ENCODE data around the gene HABP2.

Gene HABP2

GRCh38 chr10:113552701-113553100 is at the start of gene HABP2:
TSS of gene HABP2 (plus strand) at chr10:113553053. CDS start at chr10:113553122, 69 bp downstream.
- no peak for DNase-seq (ENCODE audit: low read depth in 2 of 2)

GRCh38 chr10:113503930-113504329 is 48.9 kb upstream of the HABP2 start:
- no peak for DNase-seq (ENCODE audit: low read depth in 2 of 2)

GRCh38 chr10:113504423-113504822 is 48.4 kb upstream of the HABP2 start:
- DNase-seq (ENCODE audit: low read depth in 2 of 2), result no peak

- no peak for DNase-seq (ENCODE audit: low read depth in 2 of 2)
Measured at GRCh38 chr10:113506476-113506875, 46.4 kb upstream of the HABP2 start.

- DNase-seq (ENCODE audit: low read depth in 2 of 2), result no peak
Measured at GRCh38 chr10:113511419-113511818, 41.4 kb upstream of the HABP2 start.

- no peak for DNase-seq (ENCODE audit: low read depth in 2 of 2)
Measured at GRCh38 chr10:113515161-113515560, 37.7 kb upstream of the HABP2 start.

- DNase-seq (ENCODE audit: low read depth in 2 of 2), result no peak
Measured at GRCh38 chr10:113515601-113516000, 37.3 kb upstream of the HABP2 start.

GRCh38 chr10:113516061-113516460 is 36.8 kb upstream of the HABP2 start:
- no peak for DNase-seq (ENCODE audit: low read depth in 2 of 2)

GRCh38 chr10:113517165-113517900 is 35.5 kb upstream of the HABP2 start:
- no peak for DNase-seq (ENCODE audit: low read depth in 2 of 2)

- no peak for DNase-seq (ENCODE audit: low read depth in 2 of 2)
Measured at GRCh38 chr10:113517901-113518260, 35.0 kb upstream of the HABP2 start.

GRCh38 chr10:113518415-113518814 is 34.4 kb upstream of the HABP2 start:
- no peak for DNase-seq (ENCODE audit: low read depth in 2 of 2)

GRCh38 chr10:113518816-113519591 is 33.8 kb upstream of the HABP2 start:
- no peak for DNase-seq (ENCODE audit: low read depth in 2 of 2)

GRCh38 chr10:113519681-113520115 is 33.2 kb upstream of the HABP2 start:
- no peak for DNase-seq (ENCODE audit: low read depth in 2 of 2)

- no peak for DNase-seq (ENCODE audit: low read depth in 2 of 2)
Measured at GRCh38 chr10:113520261-113520660, 32.6 kb upstream of the HABP2 start.

- DNase-seq (ENCODE audit: low read depth in 2 of 2), result peak in 1 of 2 donors; percentile 1
Measured at GRCh38 chr10:113520690-113521474, 32.0 kb upstream of the HABP2 start.

GRCh38 chr10:113521475-113521795 is 31.4 kb upstream of the HABP2 start:
- DNase-seq (ENCODE audit: low read depth in 2 of 2), result no peak

- no peak for DNase-seq (ENCODE audit: low read depth in 2 of 2)
Measured at GRCh38 chr10:113522460-113522859, 30.4 kb upstream of the HABP2 start.

- no peak for DNase-seq (ENCODE audit: low read depth in 2 of 2)
Measured at GRCh38 chr10:113523071-113523470, 29.8 kb upstream of the HABP2 start.

GRCh38 chr10:113523628-113524027 is 29.2 kb upstream of the HABP2 start:
- no peak for DNase-seq (ENCODE audit: low read depth in 2 of 2)

GRCh38 chr10:113524120-113524519 is 28.7 kb upstream of the HABP2 start:
- no peak for DNase-seq (ENCODE audit: low read depth in 2 of 2)

- no peak for DNase-seq (ENCODE audit: low read depth in 2 of 2)
Measured at GRCh38 chr10:113524539-113525490, 28.0 kb upstream of the HABP2 start.
